HG02571 (cell line): ENCODE measurements around the gene MAP2K2.

Experiments
- ATAC-seq: cut with Tn5 transposase; IDR thresholded peaks from one replicate; pipeline ENCODE4 v1.9.1; 2021; ENCODE audit warnings: mild to moderate bottlenecking, moderate library complexity; ENCODE audit not compliant: unreplicated experiment

MAP2K2 gene

GRCh38 chr19:4100647-4101495, 23.1 kb downstream of the MAP2K2 start:
- no peak for ATAC-seq

- no peak for ATAC-seq
These were observed 24.7 kb downstream of the MAP2K2 start for GRCh38 chr19:4099041-4099764.

DNA sequence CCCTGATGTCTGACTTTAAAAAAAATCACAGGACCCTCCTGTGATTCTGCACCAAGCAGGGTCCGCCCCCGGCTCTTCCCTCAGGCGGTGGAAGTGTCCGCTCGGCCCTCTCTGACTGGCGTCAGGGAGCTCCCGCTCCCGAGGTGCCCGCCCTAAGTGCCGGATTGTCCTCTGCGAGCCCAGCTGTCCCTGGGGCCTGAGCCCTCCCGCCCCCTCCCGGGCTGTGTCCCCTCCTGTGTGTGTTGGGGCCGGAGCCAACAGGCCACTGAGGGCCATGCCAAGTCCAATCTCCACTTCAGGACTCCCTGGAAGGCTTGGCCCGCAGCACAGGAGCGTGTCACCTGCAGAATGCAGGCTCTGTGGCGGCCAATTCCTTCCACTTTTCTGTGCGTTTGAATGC, 25.4 kb downstream of the MAP2K2 start:
- ATAC-seq: no peak

- no peak for ATAC-seq
These were observed 26.4 kb downstream of the MAP2K2 start for GRCh38 chr19:4097501-4097900.

GRCh38 chr19:4096049-4096892, 27.7 kb downstream of the MAP2K2 start:
- no peak for ATAC-seq

- no peak for ATAC-seq
These were observed 28.5 kb downstream of the MAP2K2 start for GRCh38 chr19:4095488-4095844.

- ATAC-seq: no peak
These were observed 29.0 kb downstream of the MAP2K2 start for GRCh38 chr19:4094761-4095487.

DNA sequence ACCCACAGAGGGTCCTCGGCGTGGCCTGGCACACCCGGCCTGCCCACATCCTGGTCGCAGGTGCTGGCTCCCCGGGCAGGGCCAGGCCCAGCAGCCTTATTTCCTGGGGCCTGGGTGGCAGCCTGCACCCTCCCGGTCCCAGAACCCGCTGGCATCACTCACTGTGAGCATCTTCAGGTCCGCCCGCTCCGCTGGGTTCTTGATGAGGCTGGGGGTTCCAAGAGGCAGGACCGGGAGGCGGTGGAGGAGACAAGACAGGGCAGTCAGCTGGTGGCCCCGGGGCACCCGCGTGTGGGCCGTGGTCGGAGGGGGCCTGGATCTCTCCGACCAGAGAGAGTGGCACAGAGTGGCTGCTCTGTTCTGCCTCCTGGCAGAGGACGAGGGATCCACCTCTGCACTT, 29.6 kb downstream of the MAP2K2 start:
- no peak for ATAC-seq

DNA sequence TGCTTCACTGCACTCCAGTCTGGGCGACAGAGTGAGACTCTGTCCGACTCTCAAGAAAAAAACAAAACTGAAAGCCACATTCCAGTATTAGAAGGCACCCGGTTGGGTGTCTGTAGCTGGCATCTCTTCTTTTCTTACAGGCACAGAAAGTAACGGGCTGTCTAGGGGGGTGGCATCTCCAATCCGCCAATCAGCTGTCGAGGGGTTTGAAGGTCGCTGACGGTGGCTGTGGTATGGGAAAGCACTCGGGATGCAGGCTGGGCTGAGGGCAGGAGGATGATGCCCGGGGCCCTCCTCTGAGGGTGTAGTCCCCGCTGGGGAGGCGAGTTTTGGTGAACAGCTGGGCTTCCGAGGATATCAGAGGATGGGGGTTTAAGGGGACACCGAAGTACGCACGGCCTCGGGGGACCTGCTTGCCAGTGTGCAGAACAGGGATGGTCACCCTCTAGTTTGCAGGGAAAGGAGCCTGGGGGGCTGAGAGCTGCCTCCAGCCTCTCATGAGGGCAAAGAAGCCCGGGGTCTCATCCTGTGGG, 30.2 kb downstream of the MAP2K2 start:
- no peak for ATAC-seq

DNA sequence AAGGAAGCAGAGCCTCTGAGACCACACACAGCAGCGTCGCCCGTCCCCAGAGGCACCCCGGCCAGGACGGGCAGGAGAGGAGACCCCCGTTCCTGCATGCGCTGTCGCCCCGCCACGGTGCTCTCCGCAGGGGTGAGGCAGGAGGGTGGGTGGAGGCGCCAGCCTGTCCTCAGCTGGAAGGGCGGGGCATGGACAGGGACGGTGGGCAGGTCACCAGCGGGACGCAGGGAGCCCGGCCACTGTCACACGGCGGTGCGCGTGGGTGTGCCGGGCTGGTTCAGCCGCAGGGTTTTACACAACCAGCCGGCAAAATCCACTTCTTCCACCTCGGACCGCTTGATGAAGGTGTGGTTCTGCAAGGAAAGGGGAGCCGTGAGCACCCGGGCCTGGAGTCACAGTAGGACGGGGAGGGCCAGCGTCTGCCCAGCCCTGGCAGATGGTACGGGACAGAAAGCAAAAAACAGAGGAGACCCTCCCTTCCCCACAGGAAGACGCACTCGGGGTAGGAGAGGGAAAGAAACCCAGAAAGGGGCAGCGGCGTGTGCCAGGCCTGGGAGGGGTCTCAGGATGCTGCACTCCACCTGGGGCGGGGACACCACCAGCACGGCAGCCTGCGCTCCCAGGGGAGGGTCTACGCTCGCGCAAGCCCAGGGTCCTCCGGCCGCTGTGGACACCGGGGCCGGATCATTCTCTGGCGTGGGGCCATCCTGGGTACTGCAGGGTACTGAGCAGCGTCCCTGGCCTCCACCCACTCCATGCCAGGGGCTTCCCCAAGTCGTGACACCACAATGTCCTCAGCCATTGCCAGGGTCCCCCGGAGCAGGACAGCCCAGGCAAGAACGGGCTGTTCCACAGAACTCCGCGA, 33.3 kb downstream of the MAP2K2 start:
- no peak for ATAC-seq

- no peak for ATAC-seq
These were observed 34.0 kb downstream of the MAP2K2 start for GRCh38 chr19:4089946-4090345.

GRCh38 chr19:4089400-4089908, 34.5 kb downstream of the MAP2K2 start:
- no peak for ATAC-seq

GRCh38 chr19:4088975-4089374, 34.9 kb downstream of the MAP2K2 start:
- no peak for ATAC-seq

- no peak for ATAC-seq
These were observed 35.9 kb downstream of the MAP2K2 start for GRCh38 chr19:4087787-4088679.

- ATAC-seq: no peak
These were observed 37.5 kb downstream of the MAP2K2 start for GRCh38 chr19:4086411-4086867.

GRCh38 chr19:4084547-4084877, 39.4 kb downstream of the MAP2K2 start:
- no peak for ATAC-seq

- ATAC-seq: no peak
These were observed 40.0 kb downstream of the MAP2K2 start for GRCh38 chr19:4083677-4084546.
